Activated T-cell treated with anti-CD3 and anti-CD28 coated beads, Interleukin-2, amount 50 U/mL, for 24 hours (primary cell): ENCODE measurements around the gene CENPN.

ENCODE experiments used
- DNase-seq: peaks from one replicate; pipeline ENCODE4 v3.0.0-alpha.2; 2020
- H3K27ac Mint-ChIP-seq: 2 replicates; pipeline ENCODE4 v1.8.0; 2020; ENCODE audit warnings: mild to moderate bottlenecking, mixed read lengths
- H3K27me3 Mint-ChIP-seq: 2 replicates; pipeline ENCODE4 v1.8.0; 2020; ENCODE audit warnings: mixed read lengths
- H3K36me3 Mint-ChIP-seq: 2 replicates; pipeline ENCODE4 v1.8.0; 2020; ENCODE audit warnings: low read depth, mixed read lengths
- H3K4me1 Mint-ChIP-seq: 2 replicates; pipeline ENCODE4 v1.8.0; 2020; ENCODE audit warnings: low read depth, mixed read lengths
- H3K4me3 Mint-ChIP-seq: 2 replicates; pipeline ENCODE4 v1.8.0; 2020; ENCODE audit warnings: mild to moderate bottlenecking, moderate library complexity, mixed read lengths
- H3K9me3 Mint-ChIP-seq: 2 replicates; pipeline ENCODE4 v1.8.0; 2020; ENCODE audit warnings: mixed read lengths

The CENPN gene

GRCh38 chr16:81070979-81071378 lies 64.0 kb downstream of the CENPN start:
- no peak overlapping the region for H3K4me3 Mint-ChIP-seq
- H3K27ac Mint-ChIP-seq = no peak overlapping the region
- no peaks in the 10 kb centered on the region for H3K36me3 Mint-ChIP-seq
- no peaks in the 10 kb centered on the region for H3K9me3 Mint-ChIP-seq
- no peaks in the 10 kb centered on the region for H3K27me3 Mint-ChIP-seq
- DNase-seq = no peak
- H3K4me1 Mint-ChIP-seq = peaks cover 2% of the 10 kb centered on the region

GRCh38 chr16:81071805-81072204 lies 64.8 kb downstream of the CENPN start:
- no peak overlapping the region for H3K4me3 Mint-ChIP-seq
- no peaks in the 10 kb centered on the region for H3K36me3 Mint-ChIP-seq
- H3K4me1 Mint-ChIP-seq = no peaks in the 10 kb centered on the region
- H3K27ac Mint-ChIP-seq = no peak overlapping the region
- no peaks in the 10 kb centered on the region for H3K9me3 Mint-ChIP-seq
- DNase-seq = no peak
- H3K27me3 Mint-ChIP-seq = no peaks in the 10 kb centered on the region

- H3K27ac Mint-ChIP-seq = no peak overlapping the region
- no peak for DNase-seq
- H3K4me3 Mint-ChIP-seq = no peak overlapping the region
- no peaks in the 10 kb centered on the region for H3K36me3 Mint-ChIP-seq
- no peaks in the 10 kb centered on the region for H3K27me3 Mint-ChIP-seq
- H3K9me3 Mint-ChIP-seq = no peaks in the 10 kb centered on the region
- H3K4me1 Mint-ChIP-seq = peaks cover 5% of the 10 kb centered on the region
These were observed 66.7 kb downstream of the CENPN start for GRCh38 chr16:81073560-81074330.

GRCh38 chr16:81076566-81077075 lies 69.6 kb downstream of the CENPN start:
- peaks cover 5% of the 10 kb centered on the region for H3K4me1 Mint-ChIP-seq
- DNase-seq = peak; percentile 97
- peaks cover 3% of the 10 kb centered on the region for H3K36me3 Mint-ChIP-seq
- H3K9me3 Mint-ChIP-seq = no peaks in the 10 kb centered on the region
- H3K4me3 Mint-ChIP-seq = no peak overlapping the region
- H3K27ac Mint-ChIP-seq = no peak overlapping the region
- H3K27me3 Mint-ChIP-seq = no peaks in the 10 kb centered on the region

GRCh38 chr16:81077076-81077940 lies 70.3 kb downstream of the CENPN start, which contains the start of gene C16orf46:
Gene C16orf46 (minus strand): TSS chr16:81077238. CDS start chr16:81063955, 13,283 bp downstream.
- H3K27me3 Mint-ChIP-seq = no peaks in the 10 kb centered on the region

GRCh38 chr16:81080233-81080632 lies 73.2 kb downstream of the CENPN start:
- Mint-ChIP-seq H3K27ac (no peak overlapping the region), H3K4me1 (peaks cover 5% of the 10 kb centered on the region), H3K4me3 (no peak overlapping the region), H3K27me3 (no peaks in the 10 kb centered on the region), H3K9me3 (no peaks in the 10 kb centered on the region), H3K36me3 (peaks cover 16% of the 10 kb centered on the region)
- no peak for DNase-seq

More at GRCh38 chr16:81077076-81077940, 70.3 kb downstream of the CENPN start, which contains the start of gene C16orf46:
- DNase-seq = peak; percentile 100
- Mint-ChIP-seq H3K27ac (no peak within 1 kb of the TSS), H3K9me3 (no peaks in the 10 kb centered on the region), H3K4me3 (peak within 1 kb of the TSS; percentile 18), H3K36me3 (peaks cover 3% of the 10 kb centered on the region), H3K4me1 (peaks cover 5% of the 10 kb centered on the region)

GRCh38 chr16:81081014-81081413 lies 74.0 kb downstream of the CENPN start:
- Mint-ChIP-seq H3K4me3 (no peak overlapping the region), H3K4me1 (peaks cover 5% of the 10 kb centered on the region), H3K36me3 (peaks cover 18% of the 10 kb centered on the region), H3K27ac (no peak overlapping the region), H3K9me3 (no peaks in the 10 kb centered on the region), H3K27me3 (no peaks in the 10 kb centered on the region)
- DNase-seq = no peak
